IMR-90 (cell line): ENCODE results near the gene HNRNPAB. TPM values are rescaled to one million over a fixed set of nuclear protein-coding genes. Genes with fewer than 3 reads are reported as not detected.

Experiments used
- ATAC-seq: fragments of 200-7000 bp; cut with Tn5 transposase; 2 replicates; pipeline ENCODE4 v1.9.1; 2020; ENCODE audit warnings: low read depth, mild to moderate bottlenecking, moderate library complexity
- BruUV-seq: library from RNA; stranded (reverse); fragments of 400-500 nt; replicated peaks from 2 replicates; lab custom pipeline; 2021; lab: Mats Ljungman, UMichigan
- CTCF ChIA-PET: fragments of 300-600 bp; formaldehyde crosslinking; extraction: SDS; loops from one replicate; lab custom pipeline; 2021; ENCODE audit warnings: antibody characterized with exemption; lab: Yijun Ruan, JAX
- POLR2A ChIA-PET: fragments of 300-600 bp; sonication (Branson Sonifier 250); formaldehyde crosslinking; loops from one replicate; lab custom pipeline; 2022; ENCODE audit warnings: antibody characterized with exemption; ENCODE audit not compliant: unreplicated experiment; lab: Charles Lee
- DNase-seq: peaks from one replicate; pipeline ENCODE4 v3.0.0; 2013
- H2AFZ ChIP-seq: replicated peaks from 2 replicates; pipeline ENCODE3; 2013; ENCODE audit warnings: low read length, mild to moderate bottlenecking; ENCODE audit not compliant: poor library complexity
- H2AK5ac ChIP-seq: 2 replicates; pipeline ENCODE4 v1.6.1; 2013; ENCODE audit warnings: low read depth, low read length, inconsistent platforms
- H2AK9ac ChIP-seq: replicated peaks from 2 replicates; pipeline ENCODE3; 2013; ENCODE audit warnings: mild to moderate bottlenecking, low read depth, low read length, moderate library complexity; ENCODE audit not compliant: poor library complexity
- H2BK120ac ChIP-seq: 2 replicates; pipeline ENCODE4 v1.6.1; 2013; ENCODE audit warnings: low read depth, low read length, inconsistent platforms
- H2BK15ac ChIP-seq: 3 replicates; pipeline ENCODE4 v1.6.1; 2013; ENCODE audit warnings: low read depth, low read length, inconsistent platforms
- H2BK20ac ChIP-seq: 2 replicates; pipeline ENCODE4 v1.6.1; 2013; ENCODE audit warnings: low read depth, mild to moderate bottlenecking, inconsistent platforms, low read length, moderate library complexity
- H2BK5ac ChIP-seq: 2 replicates; pipeline ENCODE4 v1.6.1; 2013; ENCODE audit warnings: mild to moderate bottlenecking, low read depth, low read length, inconsistent platforms; ENCODE audit not compliant: poor library complexity, severe bottlenecking
- H3K14ac ChIP-seq: replicated peaks from 2 replicates; pipeline ENCODE4 v1.6.1; 2013; ENCODE audit warnings: low read depth, low read length, inconsistent platforms
- H3K18ac ChIP-seq: 2 replicates; pipeline ENCODE4 v1.6.1; 2013; ENCODE audit warnings: low read depth, low read length, control low read depth
- H3K23ac ChIP-seq: 2 replicates; pipeline ENCODE4 v1.6.1; 2013; ENCODE audit warnings: low read depth, low read length, inconsistent platforms
- H3K27ac ChIP-seq: 2 replicates; pipeline ENCODE4 v1.5.1; 2013; ENCODE audit warnings: mild to moderate bottlenecking, control low read depth, low read length; ENCODE audit not compliant: insufficient read depth
- H3K27me3 ChIP-seq: 2 replicates; pipeline ENCODE4 v1.6.1; 2013; ENCODE audit warnings: low read length; ENCODE audit not compliant: control insufficient read depth, insufficient read depth
- H3K36me3 ChIP-seq: 2 replicates; pipeline ENCODE4 v1.6.1; 2013; ENCODE audit warnings: low read length, mixed read lengths; ENCODE audit not compliant: control insufficient read depth, insufficient read depth
- H3K4ac ChIP-seq: 2 replicates; pipeline ENCODE4 v1.6.1; 2013; ENCODE audit warnings: low read depth, low read length, inconsistent platforms
- H3K4me1 ChIP-seq: 2 replicates; pipeline ENCODE4 v1.6.1; 2013; ENCODE audit warnings: low read length, mixed read lengths; ENCODE audit not compliant: control insufficient read depth, insufficient read depth
- H3K4me2 ChIP-seq: 2 replicates; pipeline ENCODE4 v1.6.1; 2013; ENCODE audit warnings: low read depth, mild to moderate bottlenecking, control low read depth, low read length, moderate library complexity
- H3K4me3 ChIP-seq: 2 replicates; pipeline ENCODE4 v1.5.1; 2013; ENCODE audit warnings: low read depth, mild to moderate bottlenecking, control low read depth, low read length, moderate library complexity; ENCODE audit not compliant: insufficient read depth
- H3K56ac ChIP-seq: 2 replicates; pipeline ENCODE4 v1.6.1; 2013; ENCODE audit warnings: low read length, inconsistent platforms; ENCODE audit not compliant: insufficient read depth; ENCODE audit errors: extremely low read depth
- H3K79me1 ChIP-seq, 2 experiments: 2 replicates each; pipeline ENCODE4 v1.6.1; 2013; ENCODE audit warnings: low read length in 2 of 2, inconsistent platforms in 1 of 2, low read depth in 1 of 2
- H3K9ac ChIP-seq: 2 replicates; pipeline ENCODE4 v1.6.1; 2013; ENCODE audit warnings: low read depth, low read length, control low read depth
- H3K9me1 ChIP-seq: 2 replicates; pipeline ENCODE4 v1.6.1; 2013; ENCODE audit warnings: low read length, inconsistent platforms; ENCODE audit not compliant: insufficient read depth
- H3K9me3 ChIP-seq: 2 replicates; pipeline ENCODE4 v1.6.1; 2013; ENCODE audit warnings: low read length; ENCODE audit not compliant: control insufficient read depth, insufficient read depth
- H4K20me1 ChIP-seq: 2 replicates; pipeline ENCODE4 v1.6.1; 2013; ENCODE audit warnings: low read length, inconsistent platforms; ENCODE audit not compliant: insufficient read depth
- H4K5ac ChIP-seq: 2 replicates; pipeline ENCODE4 v1.6.1; 2013; ENCODE audit warnings: mild to moderate bottlenecking, low read depth, low read length, control low read depth
- H4K8ac ChIP-seq, 2 experiments: 2 replicates each; pipeline ENCODE4 v1.6.1; 2013; ENCODE audit warnings: low read depth in 2 of 2, low read length in 2 of 2, control low read depth in 1 of 2, inconsistent platforms in 1 of 2
- H4K91ac ChIP-seq: 2 replicates; pipeline ENCODE4 v1.6.1; 2013; ENCODE audit warnings: low read depth, low read length, inconsistent platforms; ENCODE audit not compliant: insufficient read depth
- BHLHE40 ChIP-seq: fragments of 150-350 bp; IDR thresholded peaks from 2 replicates; pipeline ENCODE4 v1.6.1; 2016; ENCODE audit warnings: mild to moderate bottlenecking, low read depth, low read length
- CEBPB ChIP-seq: IDR thresholded peaks from 2 replicates; pipeline ENCODE4 v1.6.1; 2012; ENCODE audit warnings: low read depth, low read length, improper control_type of control experiment
- CHD1 ChIP-seq: IDR thresholded peaks from 2 replicates; pipeline ENCODE4 v1.6.1; 2012; ENCODE audit warnings: low read depth, low read length, improper control_type of control experiment
- FOS ChIP-seq: fragments of 150-350 bp; IDR thresholded peaks from 2 replicates; pipeline ENCODE4 v1.6.1; 2016; ENCODE audit warnings: low read depth, low read length
- MAFK ChIP-seq: IDR thresholded peaks from 2 replicates; pipeline ENCODE4 v1.6.1; 2012; ENCODE audit warnings: low read depth, low read length, improper control_type of control experiment
- MAZ ChIP-seq: IDR thresholded peaks from 2 replicates; pipeline ENCODE4 v1.6.1; 2012; ENCODE audit warnings: low read depth, mild to moderate bottlenecking, low read length, improper control_type of control experiment, moderate library complexity, borderline replicate concordance
- MXI1 ChIP-seq: IDR thresholded peaks from 2 replicates; pipeline ENCODE4 v1.6.1; 2012; ENCODE audit warnings: low read depth, mild to moderate bottlenecking, low read length, moderate library complexity, borderline replicate concordance
- NFE2L2 ChIP-seq: fragments of 150-350 bp; IDR thresholded peaks from 2 replicates; pipeline ENCODE4 v1.6.1; 2016; ENCODE audit warnings: low read depth, mild to moderate bottlenecking, low read length
- POLR2A ChIP-seq: IDR thresholded peaks from 2 replicates; pipeline ENCODE4 v1.6.1; 2012; ENCODE audit warnings: mild to moderate bottlenecking, low read depth, low read length
- RAD21 ChIP-seq: IDR thresholded peaks from 2 replicates; pipeline ENCODE4 v1.6.1; 2012; ENCODE audit warnings: low read length, improper control_type of control experiment
- RCOR1 ChIP-seq: IDR thresholded peaks from 2 replicates; pipeline ENCODE4 v1.6.1; 2012; ENCODE audit warnings: mild to moderate bottlenecking, low read length, improper control_type of control experiment; ENCODE audit not compliant: insufficient replicate concordance
- RFX5 ChIP-seq: IDR thresholded peaks from 2 replicates; pipeline ENCODE4 v1.8.0; 2012; ENCODE audit warnings: low read depth, mild to moderate bottlenecking, low read length, moderate library complexity
- SMC3 ChIP-seq: fragments of 150-350 bp; IDR thresholded peaks from 2 replicates; pipeline ENCODE4 v1.6.1; 2016; ENCODE audit warnings: low read depth, mild to moderate bottlenecking, antibody characterized with exemption, low read length, moderate library complexity
- WGBS, 2 experiments: methylation state at CpG; one replicate each; pipeline versions ENCODE4 v1.1.5 to v1.1.7; 2013; ENCODE audit warnings: missing lambda C conversion rate in 2 of 2; ENCODE audit not compliant: insufficient read length in 1 of 2; ENCODE audit errors: extremely low coverage in 2 of 2; 5-methylcytosine and 5-hydroxymethylcytosine counted together
- dilution Hi-C: fragments of 300-500 bp; cut with HindIII; formaldehyde crosslinking; loops from one replicate; pipeline ENCODE4 v1.14.3; 2018; ENCODE audit warnings: low sequenced_read_pairs; ENCODE audit not compliant: unreplicated experiment
- in situ Hi-C: fragments of 300-500 bp; cut with MboI; formaldehyde crosslinking; loops from 3 replicates; pipeline ENCODE4 v1.14.3; 2019; ENCODE audit warnings: low sequenced_read_pairs, inconsistent platforms, mixed read lengths
- intact Hi-C: fragments of 100-400 bp; cut with micrococcal nuclease; formaldehyde crosslinking; loops from 2 replicates; pipeline ENCODE4 v1.10.0; 2022
- polyA plus RNA-seq, 3 experiments: library from polyadenylated mRNA; depleted of rRNA; stranded (reverse); fragments of >200 nt; gene quantifications; 2 replicates each; pipeline ENCODE4 v1.2.3, GENCODE V29; 2012; ENCODE audit warnings: low replicate concordance in 1 of 3
- total RNA-seq: library from RNA; depleted of rRNA; stranded (reverse); fragments of >200 nt; gene quantifications from 2 replicates; pipeline ENCODE4 v1.2.3, GENCODE V29; 2012
- TF ChIP-seq, protein P1 (sequence below): conservative IDR thresholded peaks from 2 replicates; pipeline ENCODE4 v1.5.1; 2012; ENCODE audit warnings: mild to moderate bottlenecking, low read depth, low read length, improper control_type of control experiment
- TF ChIP-seq, protein P2 (sequence below): fragments of 150-350 bp; IDR thresholded peaks from 2 replicates; pipeline ENCODE4 v1.6.1; 2016; ENCODE audit warnings: low read depth, mild to moderate bottlenecking, low read length, moderate library complexity, borderline replicate concordance
- TF ChIP-seq, protein P3 (sequence below): fragments of 150-350 bp; IDR thresholded peaks from 2 replicates; pipeline ENCODE4 v1.6.1; 2017; ENCODE audit warnings: mild to moderate bottlenecking, antibody characterized with exemption, low read length, low read depth

The HNRNPAB gene
- total and polyA plus RNA-seq, 2 of the 4 experiments (the other 2 are of a cell fraction) = 32.1 to 128 TPM

DNA sequence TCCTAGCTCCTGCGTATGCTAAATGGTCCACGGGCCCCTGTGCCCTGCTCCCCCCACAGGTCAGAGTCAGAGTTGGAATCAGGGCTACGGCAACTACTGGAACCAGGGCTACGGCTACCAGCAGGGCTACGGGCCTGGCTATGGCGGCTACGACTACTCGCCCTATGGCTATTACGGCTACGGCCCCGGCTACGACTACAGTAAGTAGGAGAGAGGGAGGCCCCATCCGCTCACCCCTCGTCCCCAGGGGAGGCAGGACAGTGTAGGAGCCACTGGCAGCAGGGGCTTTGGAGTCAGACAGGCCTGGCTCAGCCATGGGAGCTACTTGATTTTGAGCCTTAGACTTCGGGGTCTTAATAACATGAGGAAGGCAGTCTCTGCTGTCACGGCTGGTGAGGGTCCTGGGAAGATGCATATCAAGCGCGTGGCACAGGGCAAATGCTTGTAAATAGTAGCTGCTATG, 5.8 kb downstream of the HNRNPAB start:
- in situ Hi-C loops = no loop called here
- Histone ChIP-seq H2AK5ac (no peak overlapping the region), H3K9me1 (peaks cover 26% of the 10 kb centered on the region), H4K8ac (no peak overlapping the region), H3K9me3 (no peaks in the 10 kb centered on the region), H2AK9ac (no peak overlapping the region), H3K23ac (no peak overlapping the region), H3K9ac (no peak overlapping the region), H3K27me3 (no peaks in the 10 kb centered on the region), H2BK120ac (no peak overlapping the region), H4K20me1 (peaks cover 78% of the 10 kb centered on the region), H3K36me3 (peaks cover 82% of the 10 kb centered on the region), H2BK15ac (no peak overlapping the region), H3K4me1 (peaks cover 7% of the 10 kb centered on the region), H3K14ac (no peak overlapping the region), H3K4me2 (no peak overlapping the region), H2BK20ac (no peak overlapping the region), H3K18ac (no peak overlapping the region), H2AFZ (no peak overlapping the region), H4K5ac (no peak overlapping the region), H3K4me3 (no peak overlapping the region), H3K56ac (no peak overlapping the region), H2BK5ac (no peak overlapping the region), H4K91ac (no peak overlapping the region), H3K79me1 (peaks cover 34 to 79% of the 10 kb centered on the region in 2 experiments), H3K27ac (no peak overlapping the region), H3K4ac (no peak overlapping the region)
- CTCF ChIA-PET = no interaction called here
- POLR2A ChIA-PET = no interaction called here
- no TSS peak for BruUV-seq
- intact Hi-C loops = no loop called here
- dilution Hi-C loops = no loop called here
- DNase-seq (no peak), ATAC-seq (no peak)
- 97% methylated on average over 16 of the region's 18 CpGs; no CpG with 5 or more reads in 1 of the 2 experiments for WGBS, 2 experiments
- TF ChIP-seq, protein P1, sequence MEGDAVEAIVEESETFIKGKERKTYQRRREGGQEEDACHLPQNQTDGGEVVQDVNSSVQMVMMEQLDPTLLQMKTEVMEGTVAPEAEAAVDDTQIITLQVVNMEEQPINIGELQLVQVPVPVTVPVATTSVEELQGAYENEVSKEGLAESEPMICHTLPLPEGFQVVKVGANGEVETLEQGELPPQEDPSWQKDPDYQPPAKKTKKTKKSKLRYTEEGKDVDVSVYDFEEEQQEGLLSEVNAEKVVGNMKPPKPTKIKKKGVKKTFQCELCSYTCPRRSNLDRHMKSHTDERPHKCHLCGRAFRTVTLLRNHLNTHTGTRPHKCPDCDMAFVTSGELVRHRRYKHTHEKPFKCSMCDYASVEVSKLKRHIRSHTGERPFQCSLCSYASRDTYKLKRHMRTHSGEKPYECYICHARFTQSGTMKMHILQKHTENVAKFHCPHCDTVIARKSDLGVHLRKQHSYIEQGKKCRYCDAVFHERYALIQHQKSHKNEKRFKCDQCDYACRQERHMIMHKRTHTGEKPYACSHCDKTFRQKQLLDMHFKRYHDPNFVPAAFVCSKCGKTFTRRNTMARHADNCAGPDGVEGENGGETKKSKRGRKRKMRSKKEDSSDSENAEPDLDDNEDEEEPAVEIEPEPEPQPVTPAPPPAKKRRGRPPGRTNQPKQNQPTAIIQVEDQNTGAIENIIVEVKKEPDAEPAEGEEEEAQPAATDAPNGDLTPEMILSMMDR = no peak
- TF ChIP-seq MAFK (no peak), CHD1 (no peak), CEBPB (no peak), POLR2A (no peak), MXI1 (no peak), NFE2L2 (no peak), RFX5 (no peak), SMC3 (no peak), BHLHE40 (no peak), RAD21 (no peak), FOS (no peak), MAZ (no peak), RCOR1 (no peak)
- TF ChIP-seq, protein P2, sequence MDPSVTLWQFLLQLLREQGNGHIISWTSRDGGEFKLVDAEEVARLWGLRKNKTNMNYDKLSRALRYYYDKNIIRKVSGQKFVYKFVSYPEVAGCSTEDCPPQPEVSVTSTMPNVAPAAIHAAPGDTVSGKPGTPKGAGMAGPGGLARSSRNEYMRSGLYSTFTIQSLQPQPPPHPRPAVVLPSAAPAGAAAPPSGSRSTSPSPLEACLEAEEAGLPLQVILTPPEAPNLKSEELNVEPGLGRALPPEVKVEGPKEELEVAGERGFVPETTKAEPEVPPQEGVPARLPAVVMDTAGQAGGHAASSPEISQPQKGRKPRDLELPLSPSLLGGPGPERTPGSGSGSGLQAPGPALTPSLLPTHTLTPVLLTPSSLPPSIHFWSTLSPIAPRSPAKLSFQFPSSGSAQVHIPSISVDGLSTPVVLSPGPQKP = no peak
- TF ChIP-seq, protein P3, sequence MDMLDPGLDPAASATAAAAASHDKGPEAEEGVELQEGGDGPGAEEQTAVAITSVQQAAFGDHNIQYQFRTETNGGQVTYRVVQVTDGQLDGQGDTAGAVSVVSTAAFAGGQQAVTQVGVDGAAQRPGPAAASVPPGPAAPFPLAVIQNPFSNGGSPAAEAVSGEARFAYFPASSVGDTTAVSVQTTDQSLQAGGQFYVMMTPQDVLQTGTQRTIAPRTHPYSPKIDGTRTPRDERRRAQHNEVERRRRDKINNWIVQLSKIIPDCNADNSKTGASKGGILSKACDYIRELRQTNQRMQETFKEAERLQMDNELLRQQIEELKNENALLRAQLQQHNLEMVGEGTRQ = no peak
